GM06990 (cell line): ENCODE data around the gene CLPTM1L.
"Not testable (repeated sequence)": the region's sequence is repeated elsewhere in the genome, so short reads cannot be mapped to it uniquely, and the experiment has no call there.

Experiments used
- DNase-seq: peaks from one replicate; pipeline ENCODE4 v3.0.0-alpha.2; 2011; ENCODE audit not compliant: insufficient read length; ENCODE audit errors: extremely low read depth
- H3K27me3 ChIP-seq: replicated peaks from 2 replicates; pipeline ENCODE4 v1.6.0; 2011; ENCODE audit warnings: low read length; ENCODE audit not compliant: control insufficient read depth, insufficient read depth
- H3K36me3 ChIP-seq: 2 replicates; pipeline ENCODE4 v1.5.1; 2011; ENCODE audit warnings: low read length; ENCODE audit not compliant: control insufficient read depth, insufficient read depth
- H3K4me3 ChIP-seq: replicated peaks from 2 replicates; pipeline ENCODE4 v1.5.1; 2011; ENCODE audit warnings: low read depth, mild to moderate bottlenecking, control low read depth, low read length
- CTCF ChIP-seq: IDR thresholded peaks from 2 replicates; pipeline ENCODE4 v1.5.1; 2011; ENCODE audit warnings: low read length, control low read depth, mild to moderate bottlenecking, inconsistent platforms; ENCODE audit not compliant: insufficient read depth, poor library complexity, severe bottlenecking

CLPTM1L gene

GRCh38 chr5:1278656-1279442, 66.0 kb downstream of the CLPTM1L start:
- DNase-seq = no peak
- Histone ChIP-seq H3K4me3 (no peak overlapping the region), H3K36me3 (no peaks in the 10 kb centered on the region), H3K27me3 (no peaks in the 10 kb centered on the region)
- TF ChIP-seq CTCF = no peak

GRCh38 chr5:1278216-1278615, 66.7 kb downstream of the CLPTM1L start:
- H3K36me3 ChIP-seq = no peaks in the 10 kb centered on the region
- no peaks in the 10 kb centered on the region for H3K27me3 ChIP-seq
- DNase-seq = no peak
- no peak for TF ChIP-seq CTCF
- no peak overlapping the region for H3K4me3 ChIP-seq

- no peak for DNase-seq
- no peaks in the 10 kb centered on the region for H3K27me3 ChIP-seq
- no peaks in the 10 kb centered on the region for H3K36me3 ChIP-seq
- H3K4me3 ChIP-seq = no peak overlapping the region
- TF ChIP-seq CTCF = no peak
Observed at GRCh38 chr5:1277781-1278180, 67.1 kb downstream of the CLPTM1L start.

GRCh38 chr5:1277331-1277730, 67.6 kb downstream of the CLPTM1L start:
- no peak for DNase-seq
- no peak overlapping the region for H3K4me3 ChIP-seq
- TF ChIP-seq CTCF = no peak
- H3K36me3 ChIP-seq = no peaks in the 10 kb centered on the region
- no peaks in the 10 kb centered on the region for H3K27me3 ChIP-seq

- H3K36me3 ChIP-seq = no peaks in the 10 kb centered on the region
- H3K27me3 ChIP-seq = no peaks in the 10 kb centered on the region
- DNase-seq = no peak
- TF ChIP-seq CTCF = no peak
- H3K4me3 ChIP-seq = no peak overlapping the region
Observed at GRCh38 chr5:1276930-1277329, 68.0 kb downstream of the CLPTM1L start.

- not testable (repeated sequence) for H3K36me3 ChIP-seq, DNase-seq, H3K27me3 ChIP-seq, H3K4me3 ChIP-seq
Observed at GRCh38 chr5:1275397-1276391, 69.2 kb downstream of the CLPTM1L start.
